Measurements from ENCODE around the gene CRCP.
"Not testable (repeated sequence)": the region's sequence is repeated elsewhere in the genome, so short reads cannot be mapped to it uniquely, and the experiment has no call there.

The CRCP gene

GRCh38 chr7:66173856-66174255, 59.2 kb downstream of the CRCP start:
- Histone ChIP-seq H3K4me3 (ENCODE audit: low read length) (no peak overlapping the region), H3K4me1 (ENCODE audit: insufficient read depth, low read length) (no peaks in the 10 kb centered on the region), H3K9me3 (ENCODE audit: low read length) (no peaks in the 10 kb centered on the region), H3K36me3 (ENCODE audit: insufficient read depth, low read length) (no peaks in the 10 kb centered on the region), H3K27me3 (ENCODE audit: insufficient read depth, low read length) (no peaks in the 10 kb centered on the region), H2AFZ (ENCODE audit: low read depth, low read length) (no peak overlapping the region)

- H3K4me1 ChIP-seq (ENCODE audit: insufficient read depth, low read length); H3K27me3 ChIP-seq (ENCODE audit: insufficient read depth, low read length); H2AFZ ChIP-seq (ENCODE audit: low read depth, low read length); H3K9me3 ChIP-seq (ENCODE audit: low read length); H3K36me3 ChIP-seq (ENCODE audit: insufficient read depth, low read length); H3K4me3 ChIP-seq (ENCODE audit: low read length): not testable (repeated sequence)
These were observed 60.4 kb downstream of the CRCP start for GRCh38 chr7:66175006-66175405.

- Histone ChIP-seq H3K9me3 (ENCODE audit: low read length) (no peaks in the 10 kb centered on the region), H3K4me3 (ENCODE audit: low read length) (no peak overlapping the region), H3K36me3 (ENCODE audit: insufficient read depth, low read length) (no peaks in the 10 kb centered on the region), H2AFZ (ENCODE audit: low read depth, low read length) (no peak overlapping the region), H3K4me1 (ENCODE audit: insufficient read depth, low read length) (no peaks in the 10 kb centered on the region), H3K27me3 (ENCODE audit: insufficient read depth, low read length) (no peaks in the 10 kb centered on the region)
These were observed 62.3 kb downstream of the CRCP start for GRCh38 chr7:66176914-66177313.

GRCh38 chr7:66178258-66178657, 63.6 kb downstream of the CRCP start:
- H3K9me3 ChIP-seq (ENCODE audit: low read length), result no peaks in the 10 kb centered on the region
- H3K4me3 ChIP-seq (ENCODE audit: low read length), result no peak overlapping the region
- H3K36me3 ChIP-seq (ENCODE audit: insufficient read depth, low read length), result no peaks in the 10 kb centered on the region
- no peak overlapping the region for H2AFZ ChIP-seq (ENCODE audit: low read depth, low read length)
- H3K4me1 ChIP-seq (ENCODE audit: insufficient read depth, low read length), result no peaks in the 10 kb centered on the region
- H3K27me3 ChIP-seq (ENCODE audit: insufficient read depth, low read length), result no peaks in the 10 kb centered on the region

- Histone ChIP-seq H2AFZ (ENCODE audit: low read depth, low read length) (no peak overlapping the region), H3K9me3 (ENCODE audit: low read length) (peaks cover 2% of the 10 kb centered on the region), H3K4me1 (ENCODE audit: insufficient read depth, low read length) (no peaks in the 10 kb centered on the region), H3K36me3 (ENCODE audit: insufficient read depth, low read length) (no peaks in the 10 kb centered on the region), H3K4me3 (ENCODE audit: low read length) (no peak overlapping the region), H3K27me3 (ENCODE audit: insufficient read depth, low read length) (no peaks in the 10 kb centered on the region)
These were observed 66.7 kb downstream of the CRCP start for GRCh38 chr7:66181329-66181728.

- Histone ChIP-seq H3K9me3 (ENCODE audit: low read length) (peaks cover 2% of the 10 kb centered on the region), H3K27me3 (ENCODE audit: insufficient read depth, low read length) (no peaks in the 10 kb centered on the region), H3K36me3 (ENCODE audit: insufficient read depth, low read length) (no peaks in the 10 kb centered on the region), H3K4me3 (ENCODE audit: low read length) (no peak overlapping the region), H3K4me1 (ENCODE audit: insufficient read depth, low read length) (no peaks in the 10 kb centered on the region), H2AFZ (ENCODE audit: low read depth, low read length) (no peak overlapping the region)
These were observed 67.2 kb downstream of the CRCP start for GRCh38 chr7:66181845-66182244.

GRCh38 chr7:66182920-66183319, 68.3 kb downstream of the CRCP start:
- H3K4me1 ChIP-seq (ENCODE audit: insufficient read depth, low read length), result no peaks in the 10 kb centered on the region
- no peaks in the 10 kb centered on the region for H3K36me3 ChIP-seq (ENCODE audit: insufficient read depth, low read length)
- H2AFZ ChIP-seq (ENCODE audit: low read depth, low read length), result no peak overlapping the region
- H3K27me3 ChIP-seq (ENCODE audit: insufficient read depth, low read length), result no peaks in the 10 kb centered on the region
- no peak overlapping the region for H3K4me3 ChIP-seq (ENCODE audit: low read length)
- peaks cover 2% of the 10 kb centered on the region for H3K9me3 ChIP-seq (ENCODE audit: low read length)

GRCh38 chr7:66183700-66184099, 69.1 kb downstream of the CRCP start:
- no peak overlapping the region for H3K4me3 ChIP-seq (ENCODE audit: low read length)
- no peaks in the 10 kb centered on the region for H3K4me1 ChIP-seq (ENCODE audit: insufficient read depth, low read length)
- H3K36me3 ChIP-seq (ENCODE audit: insufficient read depth, low read length), result no peaks in the 10 kb centered on the region
- no peaks in the 10 kb centered on the region for H3K27me3 ChIP-seq (ENCODE audit: insufficient read depth, low read length)
- peaks cover 2% of the 10 kb centered on the region for H3K9me3 ChIP-seq (ENCODE audit: low read length)
- no peak overlapping the region for H2AFZ ChIP-seq (ENCODE audit: low read depth, low read length)

- Histone ChIP-seq H3K4me3 (ENCODE audit: low read length) (no peak overlapping the region), H3K4me1 (ENCODE audit: insufficient read depth, low read length) (no peaks in the 10 kb centered on the region), H2AFZ (ENCODE audit: low read depth, low read length) (no peak overlapping the region), H3K9me3 (ENCODE audit: low read length) (peaks cover 2% of the 10 kb centered on the region), H3K36me3 (ENCODE audit: insufficient read depth, low read length) (no peaks in the 10 kb centered on the region), H3K27me3 (ENCODE audit: insufficient read depth, low read length) (no peaks in the 10 kb centered on the region)
These were observed 71.1 kb downstream of the CRCP start for GRCh38 chr7:66185680-66186187.

- Histone ChIP-seq H3K27me3 (ENCODE audit: insufficient read depth, low read length) (no peaks in the 10 kb centered on the region), H3K9me3 (ENCODE audit: low read length) (peaks cover 2% of the 10 kb centered on the region), H3K36me3 (ENCODE audit: insufficient read depth, low read length) (no peaks in the 10 kb centered on the region), H3K4me1 (ENCODE audit: insufficient read depth, low read length) (no peaks in the 10 kb centered on the region), H3K4me3 (ENCODE audit: low read length) (no peak overlapping the region), H2AFZ (ENCODE audit: low read depth, low read length) (no peak overlapping the region)
These were observed 72.3 kb downstream of the CRCP start for GRCh38 chr7:66186991-66187390.

GRCh38 chr7:66187905-66188304, 73.3 kb downstream of the CRCP start:
- Histone ChIP-seq H3K36me3 (ENCODE audit: insufficient read depth, low read length) (no peaks in the 10 kb centered on the region), H3K27me3 (ENCODE audit: insufficient read depth, low read length) (no peaks in the 10 kb centered on the region), H3K4me3 (ENCODE audit: low read length) (no peak overlapping the region), H3K9me3 (ENCODE audit: low read length) (peaks cover 2% of the 10 kb centered on the region), H3K4me1 (ENCODE audit: insufficient read depth, low read length) (no peaks in the 10 kb centered on the region), H2AFZ (ENCODE audit: low read depth, low read length) (no peak overlapping the region)

- H3K36me3 ChIP-seq (ENCODE audit: insufficient read depth, low read length), result no peaks in the 10 kb centered on the region
- H3K27me3 ChIP-seq (ENCODE audit: insufficient read depth, low read length), result no peaks in the 10 kb centered on the region
- H3K4me1 ChIP-seq (ENCODE audit: insufficient read depth, low read length), result no peaks in the 10 kb centered on the region
- no peak overlapping the region for H2AFZ ChIP-seq (ENCODE audit: low read depth, low read length)
- H3K4me3 ChIP-seq (ENCODE audit: low read length), result no peak overlapping the region
- peaks cover 2% of the 10 kb centered on the region for H3K9me3 ChIP-seq (ENCODE audit: low read length)
These were observed 74.0 kb downstream of the CRCP start for GRCh38 chr7:66188645-66189044.

GRCh38 chr7:66189695-66190503, 75.3 kb downstream of the CRCP start:
- Histone ChIP-seq H2AFZ (ENCODE audit: low read depth, low read length) (no peak overlapping the region), H3K4me3 (ENCODE audit: low read length) (no peak overlapping the region), H3K9me3 (ENCODE audit: low read length) (peaks cover 2% of the 10 kb centered on the region), H3K27me3 (ENCODE audit: insufficient read depth, low read length) (no peaks in the 10 kb centered on the region), H3K36me3 (ENCODE audit: insufficient read depth, low read length) (no peaks in the 10 kb centered on the region), H3K4me1 (ENCODE audit: insufficient read depth, low read length) (no peaks in the 10 kb centered on the region)

- H3K4me1 ChIP-seq (ENCODE audit: insufficient read depth, low read length), result no peaks in the 10 kb centered on the region
- H3K9me3 ChIP-seq (ENCODE audit: low read length), result peaks cover 2% of the 10 kb centered on the region
- no peaks in the 10 kb centered on the region for H3K36me3 ChIP-seq (ENCODE audit: insufficient read depth, low read length)
- no peak overlapping the region for H2AFZ ChIP-seq (ENCODE audit: low read depth, low read length)
- H3K27me3 ChIP-seq (ENCODE audit: insufficient read depth, low read length), result peaks cover 1% of the 10 kb centered on the region
- H3K4me3 ChIP-seq (ENCODE audit: low read length), result no peak overlapping the region
These were observed 75.8 kb downstream of the CRCP start for GRCh38 chr7:66190504-66190857.
